Progenitor cell of endocrine pancreas (in vitro differentiated cells): Measurements from ENCODE around the gene ITGA4. TPM values are rescaled to one million over a fixed set of nuclear protein-coding genes. Genes with fewer than 3 reads are reported as not detected.

Experiments used
- DNase-seq: peaks from one replicate; pipeline ENCODE4 v3.0.0; 2021; ENCODE audit warnings: low spot score; ENCODE audit not compliant: unreplicated experiment
- H3K27ac Mint-ChIP-seq: 2 replicates; pipeline ENCODE4 v1.8.0; 2021; ENCODE audit warnings: mild to moderate bottlenecking, moderate library complexity, mixed read lengths
- H3K27me3 Mint-ChIP-seq: 2 replicates; pipeline ENCODE4 v1.8.0; 2021; ENCODE audit warnings: mixed read lengths
- H3K36me3 Mint-ChIP-seq: 2 replicates; pipeline ENCODE4 v1.8.0; 2022; ENCODE audit warnings: mixed read lengths; ENCODE audit not compliant: insufficient read depth
- H3K4me1 Mint-ChIP-seq: 2 replicates; pipeline ENCODE4 v1.8.0; 2021; ENCODE audit warnings: low read depth, mixed read lengths
- H3K4me3 Mint-ChIP-seq: 2 replicates; pipeline ENCODE4 v1.8.0; 2021; ENCODE audit warnings: low read depth, mild to moderate bottlenecking, moderate library complexity, mixed read lengths
- H3K9me3 Mint-ChIP-seq: 2 replicates; pipeline ENCODE4 v1.8.0; 2021; ENCODE audit warnings: low read depth, mixed read lengths
- total RNA-seq: library from RNA; stranded (reverse); gene quantifications from 2 replicates; pipeline ENCODE4 v1.2.1, GENCODE V29; 2021
- TF ChIP-seq, protein P1 (sequence below): fragments of 200-600 bp; sonication (generic); IDR thresholded peaks from one replicate; pipeline ENCODE4 v1.5.0; 2021; ENCODE audit warnings: antibody characterized with exemption, mild to moderate bottlenecking; ENCODE audit not compliant: unreplicated experiment

Gene ITGA4
- total RNA-seq, 1 donor from 2014 or later: 0.96 TPM

DNA sequence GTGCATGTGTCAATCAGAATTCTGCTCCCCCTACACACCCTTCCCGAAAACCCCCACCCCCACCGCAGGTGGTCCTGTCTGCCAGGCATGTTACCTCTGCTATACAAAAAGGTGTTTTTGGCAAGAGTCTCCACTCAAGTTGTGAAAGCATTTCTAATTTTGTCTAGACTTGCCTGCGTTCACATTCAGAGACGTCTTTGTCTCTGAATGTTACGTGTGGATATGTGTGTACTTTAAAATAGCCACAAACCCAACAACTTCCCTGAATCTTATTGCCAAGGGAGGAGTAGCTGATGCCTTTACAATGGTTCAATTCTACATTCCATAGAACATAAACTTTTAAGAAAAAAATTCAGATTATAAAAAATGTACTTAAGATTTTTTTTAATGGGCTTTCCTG, 66.6 kb downstream of the ITGA4 start:
- no peaks in the 10 kb centered on the region for H3K27me3 Mint-ChIP-seq
- TF ChIP-seq, protein P1, sequence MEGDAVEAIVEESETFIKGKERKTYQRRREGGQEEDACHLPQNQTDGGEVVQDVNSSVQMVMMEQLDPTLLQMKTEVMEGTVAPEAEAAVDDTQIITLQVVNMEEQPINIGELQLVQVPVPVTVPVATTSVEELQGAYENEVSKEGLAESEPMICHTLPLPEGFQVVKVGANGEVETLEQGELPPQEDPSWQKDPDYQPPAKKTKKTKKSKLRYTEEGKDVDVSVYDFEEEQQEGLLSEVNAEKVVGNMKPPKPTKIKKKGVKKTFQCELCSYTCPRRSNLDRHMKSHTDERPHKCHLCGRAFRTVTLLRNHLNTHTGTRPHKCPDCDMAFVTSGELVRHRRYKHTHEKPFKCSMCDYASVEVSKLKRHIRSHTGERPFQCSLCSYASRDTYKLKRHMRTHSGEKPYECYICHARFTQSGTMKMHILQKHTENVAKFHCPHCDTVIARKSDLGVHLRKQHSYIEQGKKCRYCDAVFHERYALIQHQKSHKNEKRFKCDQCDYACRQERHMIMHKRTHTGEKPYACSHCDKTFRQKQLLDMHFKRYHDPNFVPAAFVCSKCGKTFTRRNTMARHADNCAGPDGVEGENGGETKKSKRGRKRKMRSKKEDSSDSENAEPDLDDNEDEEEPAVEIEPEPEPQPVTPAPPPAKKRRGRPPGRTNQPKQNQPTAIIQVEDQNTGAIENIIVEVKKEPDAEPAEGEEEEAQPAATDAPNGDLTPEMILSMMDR: no peak
- no peaks in the 10 kb centered on the region for H3K36me3 Mint-ChIP-seq
- H3K4me3 Mint-ChIP-seq: no peak overlapping the region
- H3K9me3 Mint-ChIP-seq: no peaks in the 10 kb centered on the region
- DNase-seq: no peak
- H3K27ac Mint-ChIP-seq: no peak overlapping the region
- H3K4me1 Mint-ChIP-seq: no peaks in the 10 kb centered on the region

GRCh38 chr2:181526014-181526413, 68.8 kb downstream of the ITGA4 start:
- Mint-ChIP-seq H3K27me3 (no peaks in the 10 kb centered on the region), H3K9me3 (no peaks in the 10 kb centered on the region), H3K4me3 (no peak overlapping the region), H3K4me1 (no peaks in the 10 kb centered on the region), H3K36me3 (no peaks in the 10 kb centered on the region), H3K27ac (no peak overlapping the region)
- TF ChIP-seq, protein P1: no peak
- no peak for DNase-seq

- no peak overlapping the region for H3K27ac Mint-ChIP-seq
- TF ChIP-seq, protein P1: no peak
- H3K27me3 Mint-ChIP-seq: no peaks in the 10 kb centered on the region
- DNase-seq: no peak
- no peak overlapping the region for H3K4me3 Mint-ChIP-seq
- H3K9me3 Mint-ChIP-seq: no peaks in the 10 kb centered on the region
- no peaks in the 10 kb centered on the region for H3K36me3 Mint-ChIP-seq
- H3K4me1 Mint-ChIP-seq: no peaks in the 10 kb centered on the region
Observed at GRCh38 chr2:181527058-181527457, 69.9 kb downstream of the ITGA4 start.

DNA sequence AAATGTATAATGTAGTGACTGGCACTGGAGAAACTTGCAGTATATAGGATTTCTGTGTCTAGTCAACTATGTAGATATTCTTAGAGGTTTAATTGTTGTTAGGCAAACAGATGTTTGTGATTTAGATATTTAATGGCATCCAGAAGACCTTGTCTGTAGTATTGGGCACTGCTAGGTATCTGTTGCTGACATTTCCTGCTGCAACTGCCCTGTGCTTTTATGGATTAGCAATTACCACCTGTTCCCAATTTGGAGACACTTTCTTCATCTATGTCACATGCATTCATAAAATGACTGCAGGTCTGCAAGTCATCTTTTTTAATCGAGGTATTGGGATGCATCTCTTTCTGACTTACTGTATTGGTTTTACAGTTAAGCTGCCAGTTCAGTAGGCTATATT, 71.3 kb downstream of the ITGA4 start:
- TF ChIP-seq, protein P1: no peak
- DNase-seq: no peak
- Mint-ChIP-seq H3K4me1 (no peaks in the 10 kb centered on the region), H3K27ac (no peak overlapping the region), H3K27me3 (no peaks in the 10 kb centered on the region), H3K4me3 (no peak overlapping the region), H3K9me3 (no peaks in the 10 kb centered on the region), H3K36me3 (no peaks in the 10 kb centered on the region)

DNA sequence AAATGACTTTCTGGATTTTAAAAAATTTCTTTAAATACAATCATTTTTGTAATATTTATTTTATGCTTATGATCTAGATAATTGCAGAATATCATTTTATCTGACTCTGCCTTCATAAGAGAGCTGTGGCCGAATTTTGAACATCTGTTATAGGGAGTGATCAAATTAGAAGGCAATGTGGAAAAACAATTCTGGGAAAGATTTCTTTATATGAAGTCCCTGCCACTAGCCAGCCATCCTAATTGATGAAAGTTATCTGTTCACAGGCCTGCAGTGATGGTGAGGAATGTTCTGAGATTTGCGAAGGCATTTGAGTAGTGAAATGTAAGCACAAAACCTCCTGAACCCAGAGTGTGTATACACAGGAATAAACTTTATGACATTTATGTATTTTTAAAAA, 79.5 kb downstream of the ITGA4 start:
- Mint-ChIP-seq H3K4me1 (peaks cover 3% of the 10 kb centered on the region), H3K36me3 (no peaks in the 10 kb centered on the region), H3K27me3 (peaks cover 6% of the 10 kb centered on the region), H3K9me3 (no peaks in the 10 kb centered on the region), H3K27ac (no peak overlapping the region), H3K4me3 (no peak overlapping the region)
- no peak for DNase-seq
- TF ChIP-seq, protein P1: no peak
